Activated CD8-positive, alpha-beta T cell treated with anti-CD3 and anti-CD28 coated beads, Interleukin-2, amount 10 ng/mL, durations not matched to agents 7 days and 5 days (primary cell): ENCODE measurements around the gene SEPTIN1. TPM values are rescaled to one million over a fixed set of nuclear protein-coding genes. Genes with fewer than 3 reads are reported as not detected.

Experiments
- ATAC-seq: fragments of 150-1000 bp; cut with Tn5 transposase; one replicate; pipeline ENCODE4 v1.10.0; 2021; ENCODE audit warnings: moderate library complexity
- CTCF ChIA-PET: fragments of 350-600 bp; sonication (Branson Sonifier 250); formaldehyde crosslinking; loops from one replicate; lab custom pipeline; 2021; ENCODE audit warnings: antibody characterized with exemption; lab: Charles Lee
- POLR2A ChIA-PET: fragments of 350-600 bp; sonication (Branson Sonifier 250); formaldehyde crosslinking; loops from one replicate; lab custom pipeline; 2021; ENCODE audit warnings: antibody characterized with exemption; lab: Charles Lee
- DNase-seq: peaks from one replicate; pipeline ENCODE4 v3.0.0-alpha.2; 2020
- H3K27ac Mint-ChIP-seq: one replicate; pipeline ENCODE4 v1.8.0; 2021; ENCODE audit warnings: mild to moderate bottlenecking, mixed read lengths
- H3K27me3 Mint-ChIP-seq: one replicate; pipeline ENCODE4 v1.8.0; 2021; ENCODE audit warnings: low read depth, mixed read lengths
- H3K36me3 Mint-ChIP-seq: one replicate; pipeline ENCODE4 v1.8.0; 2021; ENCODE audit warnings: low read depth, mixed read lengths
- H3K4me1 Mint-ChIP-seq: one replicate; pipeline ENCODE4 v1.8.0; 2021; ENCODE audit warnings: low read depth, mixed read lengths
- H3K4me3 Mint-ChIP-seq: one replicate; pipeline ENCODE4 v1.8.0; 2021; ENCODE audit warnings: mild to moderate bottlenecking, mixed read lengths
- H3K9me3 Mint-ChIP-seq: one replicate; pipeline ENCODE4 v1.8.0; 2022; ENCODE audit warnings: mixed read lengths; ENCODE audit not compliant: insufficient read depth
- total RNA-seq, 2 experiments: library from RNA; stranded (reverse); gene quantifications; one replicate each; pipeline ENCODE4 v1.2.3, GENCODE V29; 2021

The SEPTIN1 gene
- total RNA-seq, 2 experiments from 2014 or later = 321 to 342 TPM

DNA sequence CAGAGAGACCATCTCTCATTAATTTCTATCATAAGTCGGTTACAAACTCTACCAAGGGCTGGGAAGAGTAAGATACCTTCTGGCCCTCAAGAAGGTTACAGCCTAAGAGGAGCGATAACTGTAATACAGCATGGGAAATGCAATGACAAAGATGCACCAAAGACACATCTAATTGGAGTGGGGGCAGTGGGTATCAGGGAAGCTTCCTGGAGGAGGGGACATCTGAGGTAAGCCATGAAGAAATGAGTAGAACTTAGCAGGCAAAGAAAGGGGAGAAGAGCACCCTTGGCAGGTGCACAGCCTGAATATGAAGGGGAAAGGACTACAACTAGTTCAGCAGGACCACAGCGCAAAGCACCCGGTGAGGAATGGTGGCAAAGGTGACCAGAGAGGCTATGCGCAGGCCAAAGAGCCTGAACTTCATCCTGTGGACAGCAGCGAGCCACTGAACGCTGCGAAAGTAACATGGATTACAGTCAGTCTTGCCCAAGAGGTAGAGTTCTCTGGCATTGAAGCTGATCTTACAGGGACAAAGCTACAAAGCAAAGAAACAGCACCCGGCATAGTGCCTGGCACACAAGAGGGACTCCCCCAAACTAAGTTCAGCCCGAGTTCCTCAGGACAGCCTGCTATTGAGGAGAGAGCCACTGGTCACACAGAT, 14.9 kb downstream of the SEPTIN1 start:
- ChIA-PET POLR2A (interaction anchor here (1.5 to 1.6 kb wide), 2 partner anchors 10 to 40 kb away, joined by 3 to 4 read pairs; partner anchors contain the start of gene ZNF771), CTCF (interaction anchor here (1.6 to 3.2 kb wide), 4 partner anchors 26 to 42 kb away, joined by 5 to 16 read pairs (median 12); partner anchors contain the start of gene ZNF48)
- H3K4me1 Mint-ChIP-seq = peaks cover 54% of the 10 kb centered on the region
- no peaks in the 10 kb centered on the region for H3K9me3 Mint-ChIP-seq
- H3K27ac Mint-ChIP-seq = peak overlapping the region; percentile 51
- H3K27me3 Mint-ChIP-seq = no peaks in the 10 kb centered on the region
- H3K4me3 Mint-ChIP-seq = peak overlapping the region; percentile 95
- DNase-seq = no peak
- peaks cover 52% of the 10 kb centered on the region for H3K36me3 Mint-ChIP-seq
- ATAC-seq = no peak

GRCh38 chr16:30366511-30366910, 15.8 kb downstream of the SEPTIN1 start:
- no peaks in the 10 kb centered on the region for H3K27me3 Mint-ChIP-seq
- DNase-seq (no peak), ATAC-seq (no peak)
- POLR2A ChIA-PET = interaction anchor here (0.9 to 1.6 kb wide), 2 partner anchors 12 to 41 kb away, joined by 3 read pairs; partner anchors contain the start of genes CD2BP2 and ZNF771
- H3K4me1 Mint-ChIP-seq = peaks cover 45% of the 10 kb centered on the region
- peaks cover 57% of the 10 kb centered on the region for H3K36me3 Mint-ChIP-seq
- H3K4me3 Mint-ChIP-seq = peak overlapping the region; percentile 95
- CTCF ChIA-PET = interaction anchor here (1.2 to 3.2 kb wide), 2 partner anchors 10 to 43 kb away, joined by 6 to 16 read pairs; no protein-coding TSS in a partner anchor
- no peaks in the 10 kb centered on the region for H3K9me3 Mint-ChIP-seq
- no peak overlapping the region for H3K27ac Mint-ChIP-seq

DNA sequence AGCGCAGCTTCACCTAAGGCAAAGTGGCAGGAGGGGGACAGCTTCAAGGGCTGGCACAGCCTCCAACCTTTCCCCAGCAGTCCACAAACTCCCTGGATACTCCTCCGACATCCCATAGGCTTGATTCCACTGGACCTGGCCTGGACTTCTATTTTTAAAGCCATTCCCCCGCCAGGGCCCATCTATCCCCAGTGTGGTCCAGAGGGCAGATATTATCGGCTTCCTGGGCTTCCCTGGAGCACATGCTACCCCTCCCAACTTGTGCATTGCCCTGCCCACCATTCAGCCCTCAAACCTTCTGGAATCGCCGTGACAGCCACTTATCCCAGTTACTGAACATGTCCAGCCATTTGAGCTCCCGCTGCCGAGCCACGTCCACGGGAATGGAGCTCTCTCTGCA, 17.2 kb downstream of the SEPTIN1 start:
- Mint-ChIP-seq H3K36me3 (peaks cover 67% of the 10 kb centered on the region), H3K27ac (no peak overlapping the region), H3K27me3 (no peaks in the 10 kb centered on the region), H3K9me3 (no peaks in the 10 kb centered on the region), H3K4me3 (no peak overlapping the region), H3K4me1 (peaks cover 40% of the 10 kb centered on the region)
- ATAC-seq = no peak
- ChIA-PET POLR2A (no interaction called here), CTCF (interaction anchor here (1.2 to 3.2 kb wide), 3 partner anchors 9 to 45 kb away, joined by 5 to 16 read pairs (median 6); partner anchors contain the start of gene CD2BP2)
- DNase-seq = no peak

DNA sequence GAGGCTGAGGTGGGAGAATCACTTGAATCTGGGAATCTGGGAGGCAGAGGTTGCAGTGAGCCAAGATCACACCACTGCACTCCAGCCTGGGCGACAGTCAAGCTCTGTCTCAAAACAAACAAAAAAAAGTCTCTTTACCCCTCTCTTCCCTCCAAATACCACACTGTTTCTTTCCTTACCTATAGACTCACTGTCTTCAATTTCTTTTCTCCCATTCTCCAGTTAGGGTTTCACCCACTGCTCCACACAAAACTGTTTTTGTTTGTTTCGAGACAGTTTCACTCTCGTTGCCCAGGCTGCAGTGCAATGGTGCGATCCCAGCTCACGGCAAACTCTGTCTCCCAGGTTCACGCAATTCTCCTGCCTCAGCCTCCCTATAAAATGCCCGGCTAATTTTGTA, 21.2 kb downstream of the SEPTIN1 start:
- no peak overlapping the region for H3K4me3 Mint-ChIP-seq
- ChIA-PET CTCF (no interaction called here), POLR2A (no interaction called here)
- ATAC-seq = no peak
- H3K27me3 Mint-ChIP-seq = no peaks in the 10 kb centered on the region
- no peak for DNase-seq
- H3K9me3 Mint-ChIP-seq = no peaks in the 10 kb centered on the region
- H3K4me1 Mint-ChIP-seq = peaks cover 38% of the 10 kb centered on the region
- H3K36me3 Mint-ChIP-seq = peaks cover 68% of the 10 kb centered on the region
- H3K27ac Mint-ChIP-seq = no peak overlapping the region

DNA sequence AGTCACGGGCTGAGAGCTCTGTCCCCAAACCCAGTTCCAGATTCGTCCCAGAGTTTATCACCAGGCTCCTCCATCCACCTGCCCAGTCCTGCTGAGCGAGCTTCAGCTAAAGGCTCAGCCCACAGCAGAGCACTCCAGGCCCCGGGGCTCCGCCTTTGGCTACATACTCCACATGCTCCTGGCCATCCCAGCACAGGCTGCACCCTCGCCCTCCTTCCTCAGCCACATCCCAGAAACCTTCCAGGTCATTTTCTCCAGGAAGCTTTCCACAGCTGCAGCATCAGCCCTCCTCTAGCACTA, 22.5 kb downstream of the SEPTIN1 start:
- H3K27me3 Mint-ChIP-seq = no peaks in the 10 kb centered on the region
- H3K27ac Mint-ChIP-seq = no peak overlapping the region
- ATAC-seq (no peak), DNase-seq (no peak)
- H3K9me3 Mint-ChIP-seq = no peaks in the 10 kb centered on the region
- peaks cover 64% of the 10 kb centered on the region for H3K36me3 Mint-ChIP-seq
- CTCF ChIA-PET = interaction anchor here (0.6 to 1.4 kb wide), 3 partner anchors 49 to 328 kb away, joined by 3 to 4 read pairs (median 4); no protein-coding TSS in a partner anchor
- peaks cover 42% of the 10 kb centered on the region for H3K4me1 Mint-ChIP-seq
- POLR2A ChIA-PET = no interaction called here
- no peak overlapping the region for H3K4me3 Mint-ChIP-seq

GRCh38 chr16:30358990-30359870, 23.1 kb downstream of the SEPTIN1 start:
- Mint-ChIP-seq H3K4me3 (no peak overlapping the region), H3K4me1 (peaks cover 40% of the 10 kb centered on the region), H3K9me3 (no peaks in the 10 kb centered on the region), H3K36me3 (peaks cover 63% of the 10 kb centered on the region), H3K27me3 (no peaks in the 10 kb centered on the region), H3K27ac (no peak overlapping the region)
- ChIA-PET CTCF (interaction anchor here (1.1 to 1.4 kb wide), 2 partner anchors 50 to 327 kb away, joined by 3 to 4 read pairs; no protein-coding TSS in a partner anchor), POLR2A (no interaction called here)
- DNase-seq = no peak
- ATAC-seq = no peak

DNA sequence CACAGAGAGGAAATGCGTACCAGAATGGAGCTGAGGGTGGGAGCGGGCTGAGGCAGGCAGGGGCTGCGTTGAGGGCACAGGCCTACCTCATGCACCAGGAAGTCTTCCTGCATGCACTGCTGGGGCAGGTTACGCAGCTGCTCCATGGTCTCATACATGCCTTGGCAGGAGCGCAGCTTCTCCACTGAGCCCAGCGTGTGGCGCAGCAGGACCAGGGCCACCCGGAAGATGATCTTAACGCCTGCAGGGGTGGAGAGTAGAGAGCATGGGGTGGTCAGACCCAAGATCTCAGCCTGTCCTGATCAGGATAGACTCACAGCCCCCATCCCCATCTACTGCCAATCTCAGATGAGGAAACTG, 23.8 kb downstream of the SEPTIN1 start:
- ChIA-PET POLR2A (no interaction called here), CTCF (no interaction called here)
- H3K27me3 Mint-ChIP-seq = no peaks in the 10 kb centered on the region
- no peak overlapping the region for H3K27ac Mint-ChIP-seq
- no peaks in the 10 kb centered on the region for H3K9me3 Mint-ChIP-seq
- ATAC-seq = no peak
- no peak overlapping the region for H3K4me3 Mint-ChIP-seq
- DNase-seq = no peak
- peaks cover 46% of the 10 kb centered on the region for H3K4me1 Mint-ChIP-seq
- peaks cover 64% of the 10 kb centered on the region for H3K36me3 Mint-ChIP-seq

DNA sequence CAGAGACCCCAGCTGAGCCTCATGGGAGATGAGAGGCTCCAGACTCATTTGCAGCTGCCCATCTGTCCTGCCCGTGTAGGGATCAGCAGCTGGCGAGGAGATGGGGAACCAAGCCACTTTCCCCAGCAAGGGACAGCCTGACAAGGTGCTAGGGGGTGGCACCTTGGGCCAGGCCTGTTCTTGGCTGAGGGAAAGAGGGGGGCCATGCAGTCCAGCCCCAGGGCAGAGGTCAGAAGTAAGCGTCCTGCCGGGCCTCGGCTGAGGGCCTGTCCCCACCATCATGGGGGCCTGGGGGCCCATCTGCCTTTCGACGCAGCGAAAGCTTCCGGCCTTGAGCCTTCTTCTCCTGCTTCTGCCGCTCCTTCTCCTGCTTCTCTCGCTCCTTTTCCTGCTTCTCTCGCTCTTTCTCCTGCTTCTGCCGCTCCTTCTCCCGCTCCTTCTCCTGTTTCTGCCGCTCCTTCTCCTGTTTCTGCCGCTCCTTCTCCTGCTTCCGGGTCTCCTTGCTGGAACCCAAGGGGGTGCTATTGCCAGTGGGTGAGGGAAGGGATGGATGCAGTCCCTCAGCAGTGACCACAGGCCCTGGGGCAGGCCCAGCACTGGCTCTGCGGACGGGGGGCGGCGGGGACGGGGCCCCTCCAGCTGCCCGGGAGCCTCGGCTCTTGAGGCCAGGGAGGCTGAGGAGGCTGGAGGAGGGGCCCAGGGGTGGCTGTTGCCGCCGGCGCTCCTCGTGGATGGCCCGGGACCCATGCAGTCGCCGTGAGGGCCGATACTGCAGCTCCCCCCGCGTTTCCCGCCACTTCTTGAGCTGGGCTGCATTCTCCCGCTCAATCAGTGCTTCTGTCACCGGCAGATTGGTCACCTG, 24.4 kb downstream of the SEPTIN1 start:
- POLR2A ChIA-PET = no interaction called here
- H3K27ac Mint-ChIP-seq = no peak overlapping the region
- H3K9me3 Mint-ChIP-seq = no peaks in the 10 kb centered on the region
- DNase-seq = no peak
- no peak overlapping the region for H3K4me3 Mint-ChIP-seq
- ATAC-seq = no peak
- CTCF ChIA-PET = interaction anchor here (0.7 to 0.9 kb wide), 2 partner anchors 13 to 51 kb away, joined by 3 read pairs; no protein-coding TSS in a partner anchor
- peaks cover 61% of the 10 kb centered on the region for H3K36me3 Mint-ChIP-seq
- H3K4me1 Mint-ChIP-seq = peaks cover 45% of the 10 kb centered on the region
- no peaks in the 10 kb centered on the region for H3K27me3 Mint-ChIP-seq

DNA sequence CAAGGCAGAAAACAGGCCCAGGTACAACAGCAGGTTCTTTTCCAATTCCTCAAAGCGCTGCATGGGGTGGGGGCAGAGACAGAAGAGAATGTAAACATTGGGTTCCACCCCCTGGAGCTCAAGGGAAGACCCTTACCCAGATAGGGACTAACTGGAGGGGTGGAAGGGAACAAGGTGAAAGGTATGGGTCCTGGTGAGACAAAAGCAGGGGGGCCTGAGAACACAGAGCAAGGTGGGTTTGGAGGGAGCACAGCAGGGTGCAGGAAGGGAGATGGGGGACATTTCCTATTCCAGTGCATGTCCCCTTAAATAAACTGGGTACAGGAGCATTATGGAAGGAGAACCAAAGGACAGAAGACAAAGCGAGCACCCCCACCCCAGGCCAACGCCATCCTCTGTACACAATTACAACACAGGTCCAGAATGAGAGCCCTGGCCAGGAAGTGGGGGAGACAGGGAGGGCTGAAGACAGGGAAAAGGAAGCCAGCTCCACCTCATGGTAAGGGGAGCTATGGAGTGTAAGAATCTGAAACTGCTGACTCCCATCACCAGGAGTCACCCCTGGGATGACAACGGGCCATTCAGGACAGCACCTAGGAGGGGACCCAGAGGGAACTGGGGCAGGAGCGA, 25.2 kb downstream of the SEPTIN1 start:
- H3K4me1 Mint-ChIP-seq = peaks cover 47% of the 10 kb centered on the region
- peak overlapping the region; percentile 89 for H3K27ac Mint-ChIP-seq
- DNase-seq = no peak
- no peaks in the 10 kb centered on the region for H3K27me3 Mint-ChIP-seq
- H3K4me3 Mint-ChIP-seq = no peak overlapping the region
- peaks cover 63% of the 10 kb centered on the region for H3K36me3 Mint-ChIP-seq
- ATAC-seq = no peak
- CTCF ChIA-PET = interaction anchor here (0.7 to 1.2 kb wide), 4 partner anchors 9 to 51 kb away, joined by 3 to 6 read pairs (median 4); no protein-coding TSS in a partner anchor
- no peaks in the 10 kb centered on the region for H3K9me3 Mint-ChIP-seq
- POLR2A ChIA-PET = interaction anchor here (0.6 to 1.2 kb wide), 3 partner anchors 14 to 174 kb away, joined by 3 read pairs; partner anchors contain the start of gene CORO1A

DNA sequence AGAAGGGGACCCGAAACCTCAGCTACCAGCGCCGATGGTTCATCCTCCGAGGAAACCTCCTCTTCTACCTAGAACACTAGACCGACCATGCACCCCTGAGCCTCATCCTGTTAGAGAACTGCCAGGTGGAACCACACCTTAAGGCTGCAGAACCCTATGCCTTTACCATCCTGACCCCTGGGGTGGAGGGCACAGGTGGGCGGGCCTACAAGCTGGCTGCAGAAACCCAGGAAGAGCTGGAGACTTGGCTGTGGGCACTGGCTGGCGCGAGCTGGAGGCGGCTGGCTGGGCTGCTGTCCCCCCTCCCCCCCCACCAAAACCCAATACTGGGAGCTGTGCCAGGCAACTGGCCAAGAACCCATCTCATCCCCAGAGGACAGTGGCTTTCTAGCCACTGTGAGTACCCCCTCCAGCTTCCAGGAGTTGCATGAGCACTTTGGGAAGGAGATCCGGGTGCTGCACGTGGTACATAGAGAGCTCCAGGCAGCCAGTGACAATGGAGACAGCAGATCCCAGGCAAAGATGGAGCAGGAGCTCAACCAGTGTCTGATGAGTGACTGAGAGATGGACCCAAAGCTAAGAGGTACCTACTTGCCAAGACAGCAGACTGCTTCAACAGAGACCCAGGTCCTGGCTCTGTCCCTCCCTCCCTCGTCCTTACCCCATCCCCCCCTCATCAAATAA, 25.8 kb downstream of the SEPTIN1 start:
- H3K9me3 Mint-ChIP-seq = no peaks in the 10 kb centered on the region
- POLR2A ChIA-PET = interaction anchor here (0.6 to 1.6 kb wide), 4 partner anchors 15 to 173 kb away, joined by 3 to 8 read pairs (median 3); partner anchors contain the start of genes CORO1A and SEPTIN1
- no peak for ATAC-seq
- H3K4me1 Mint-ChIP-seq = peaks cover 51% of the 10 kb centered on the region
- H3K36me3 Mint-ChIP-seq = peaks cover 67% of the 10 kb centered on the region
- DNase-seq = no peak
- CTCF ChIA-PET = interaction anchor here (1.1 to 3.3 kb wide), 3 partner anchors 9 to 15 kb away, joined by 4 to 14 read pairs (median 6); partner anchors contain the start of gene TBC1D10B
- H3K4me3 Mint-ChIP-seq = peak overlapping the region; percentile 95
- H3K27ac Mint-ChIP-seq = peak overlapping the region; percentile 89
- no peaks in the 10 kb centered on the region for H3K27me3 Mint-ChIP-seq
